NCI-H2107 treated with DMSO at 0.1 percent for 48 hours (cell line): Measurements from ENCODE around the gene OR2T34.
A peak's percentile ranks its signal among the peaks of the same experiment; 100 is the strongest.
"Not testable (repeated sequence)": the region's sequence is repeated elsewhere in the genome, so short reads cannot be mapped to it uniquely, and the experiment has no call there.

Source experiments
- DNase-seq: peaks from one replicate; lab custom pipeline; 2025; ENCODE audit not compliant: unreplicated experiment; lab: John Stamatoyannopoulos, UW

The OR2T34 gene

GRCh38 chr1:248574657-248575056, at the start of gene OR2T34:
Gene OR2T34, minus strand, starts transcription at chr1:248574757. Its CDS starts 0 bp downstream, at chr1:248574757.
- not testable (repeated sequence) for DNase-seq

- DNase-seq = peak; percentile 41
Observed at GRCh38 chr1:248622570-248623001, 48.0 kb upstream of the OR2T34 start.

GRCh38 chr1:248621770-248622169, 47.2 kb upstream of the OR2T34 start:
- DNase-seq = no peak

GRCh38 chr1:248618878-248619277, 44.3 kb upstream of the OR2T34 start:
- peak; percentile 5 for DNase-seq

GRCh38 chr1:248618119-248618518, 43.6 kb upstream of the OR2T34 start:
- DNase-seq = no peak

- DNase-seq = no peak
Observed at GRCh38 chr1:248613742-248614141, 39.2 kb upstream of the OR2T34 start.

- no peak for DNase-seq
Observed at GRCh38 chr1:248611883-248612414, 37.4 kb upstream of the OR2T34 start.

- no peak for DNase-seq
Observed at GRCh38 chr1:248610301-248610700, 35.7 kb upstream of the OR2T34 start.

- no peak for DNase-seq
Observed at GRCh38 chr1:248599396-248599795, 24.8 kb upstream of the OR2T34 start.

GRCh38 chr1:248597589-248597988, 23.0 kb upstream of the OR2T34 start, which contains the start of gene OR2T10:
Gene OR2T10, minus strand, starts transcription at chr1:248597700. Its CDS starts 3,932 bp downstream, at chr1:248593768.
- DNase-seq = no peak

- no peak for DNase-seq
Observed at GRCh38 chr1:248596615-248597014, 22.1 kb upstream of the OR2T34 start.

- DNase-seq = no peak
Observed at GRCh38 chr1:248593226-248593625, 18.7 kb upstream of the OR2T34 start.

GRCh38 chr1:248592655-248593054, 18.1 kb upstream of the OR2T34 start:
- no peak for DNase-seq

GRCh38 chr1:248590055-248590454, 15.5 kb upstream of the OR2T34 start:
- DNase-seq = no peak

- no peak for DNase-seq
Observed at GRCh38 chr1:248589334-248589733, 14.8 kb upstream of the OR2T34 start.

- DNase-seq = no peak
Observed at GRCh38 chr1:248585266-248585665, 10.7 kb upstream of the OR2T34 start.

- DNase-seq = no peak
Observed at GRCh38 chr1:248576260-248576980, 1.9 kb upstream of the OR2T34 start.

GRCh38 chr1:248573856-248574255, 701 bp downstream of the OR2T34 start:
- not testable (repeated sequence) for DNase-seq

- DNase-seq = not testable (repeated sequence)
Observed at GRCh38 chr1:248572049-248572448, 2.5 kb downstream of the OR2T34 start.

- not testable (repeated sequence) for DNase-seq
Observed at GRCh38 chr1:248570811-248571210, 3.7 kb downstream of the OR2T34 start.

- not testable (repeated sequence) for DNase-seq
Observed at GRCh38 chr1:248569049-248569448, 5.5 kb downstream of the OR2T34 start.

GRCh38 chr1:248565530-248566373, 8.8 kb downstream of the OR2T34 start:
- not testable (repeated sequence) for DNase-seq
